WI38 (cell line): ENCODE measurements around the gene GPC3.

Source experiments
- H3K4me3 ChIP-seq: 2 replicates; pipeline ENCODE4 v1.5.1; 2011; ENCODE audit warnings: low read depth, mild to moderate bottlenecking, control low read depth, low read length
- TF ChIP-seq, protein P1 (sequence below): IDR thresholded peaks from 2 replicates; pipeline ENCODE4 v1.5.1; 2012; ENCODE audit warnings: low read depth, mild to moderate bottlenecking, control low read depth, low read length

The GPC3 gene

DNA sequence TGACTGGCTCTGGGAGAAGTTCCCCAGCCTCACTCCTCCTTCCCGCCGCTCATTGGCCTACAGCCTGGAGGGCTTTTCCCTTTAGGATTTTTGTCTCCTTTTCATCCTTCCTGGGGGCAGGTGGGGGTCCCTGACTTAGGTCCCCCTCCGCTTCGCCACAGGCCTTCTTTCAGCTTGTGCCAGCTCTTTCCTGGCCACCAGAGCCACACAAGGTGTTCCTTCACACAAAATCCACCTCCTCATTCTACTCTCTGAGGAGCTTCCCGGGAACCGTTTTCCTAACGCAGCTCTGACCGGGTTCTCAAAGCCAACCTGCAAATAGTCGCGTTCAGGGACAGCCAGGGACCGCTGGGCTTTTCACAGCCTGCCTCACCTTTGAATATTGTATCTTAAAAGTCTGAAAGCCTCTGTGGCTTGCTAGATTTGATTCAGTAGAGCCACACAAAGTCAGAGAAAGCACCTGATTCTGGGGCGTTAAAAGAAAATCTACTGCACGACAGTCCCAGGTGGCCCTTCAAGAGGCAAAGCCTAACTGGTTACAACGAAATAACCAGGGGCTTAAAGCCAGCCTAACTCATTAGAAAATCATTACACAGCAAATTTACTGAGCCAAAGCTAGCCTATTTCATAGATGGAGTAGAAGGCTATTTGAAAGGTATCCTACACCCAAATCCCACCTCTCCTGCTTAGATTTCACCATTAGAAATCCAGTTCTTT lies 731 bp upstream of the GPC3 start:
- TF ChIP-seq, protein P1, sequence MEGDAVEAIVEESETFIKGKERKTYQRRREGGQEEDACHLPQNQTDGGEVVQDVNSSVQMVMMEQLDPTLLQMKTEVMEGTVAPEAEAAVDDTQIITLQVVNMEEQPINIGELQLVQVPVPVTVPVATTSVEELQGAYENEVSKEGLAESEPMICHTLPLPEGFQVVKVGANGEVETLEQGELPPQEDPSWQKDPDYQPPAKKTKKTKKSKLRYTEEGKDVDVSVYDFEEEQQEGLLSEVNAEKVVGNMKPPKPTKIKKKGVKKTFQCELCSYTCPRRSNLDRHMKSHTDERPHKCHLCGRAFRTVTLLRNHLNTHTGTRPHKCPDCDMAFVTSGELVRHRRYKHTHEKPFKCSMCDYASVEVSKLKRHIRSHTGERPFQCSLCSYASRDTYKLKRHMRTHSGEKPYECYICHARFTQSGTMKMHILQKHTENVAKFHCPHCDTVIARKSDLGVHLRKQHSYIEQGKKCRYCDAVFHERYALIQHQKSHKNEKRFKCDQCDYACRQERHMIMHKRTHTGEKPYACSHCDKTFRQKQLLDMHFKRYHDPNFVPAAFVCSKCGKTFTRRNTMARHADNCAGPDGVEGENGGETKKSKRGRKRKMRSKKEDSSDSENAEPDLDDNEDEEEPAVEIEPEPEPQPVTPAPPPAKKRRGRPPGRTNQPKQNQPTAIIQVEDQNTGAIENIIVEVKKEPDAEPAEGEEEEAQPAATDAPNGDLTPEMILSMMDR: no peak
- H3K4me3 ChIP-seq: no peak overlapping the region

DNA sequence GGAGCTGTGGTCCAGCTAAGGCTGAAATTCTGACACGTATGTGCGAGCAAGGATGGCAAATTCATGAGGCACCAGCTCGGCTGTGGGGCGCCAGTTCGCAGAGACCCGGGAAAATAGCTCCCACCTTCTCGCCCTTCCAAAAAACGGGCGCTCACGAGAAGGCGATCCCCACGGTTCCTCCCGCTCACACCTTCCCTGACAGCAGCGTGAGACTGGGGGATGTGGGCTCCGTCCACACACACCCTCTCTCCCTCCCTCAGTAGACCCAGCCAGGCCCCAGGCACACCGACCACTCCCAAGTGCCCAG lies 584 bp downstream of the GPC3 start:
- no peak overlapping the region for H3K4me3 ChIP-seq
- TF ChIP-seq, protein P1: no peak

DNA sequence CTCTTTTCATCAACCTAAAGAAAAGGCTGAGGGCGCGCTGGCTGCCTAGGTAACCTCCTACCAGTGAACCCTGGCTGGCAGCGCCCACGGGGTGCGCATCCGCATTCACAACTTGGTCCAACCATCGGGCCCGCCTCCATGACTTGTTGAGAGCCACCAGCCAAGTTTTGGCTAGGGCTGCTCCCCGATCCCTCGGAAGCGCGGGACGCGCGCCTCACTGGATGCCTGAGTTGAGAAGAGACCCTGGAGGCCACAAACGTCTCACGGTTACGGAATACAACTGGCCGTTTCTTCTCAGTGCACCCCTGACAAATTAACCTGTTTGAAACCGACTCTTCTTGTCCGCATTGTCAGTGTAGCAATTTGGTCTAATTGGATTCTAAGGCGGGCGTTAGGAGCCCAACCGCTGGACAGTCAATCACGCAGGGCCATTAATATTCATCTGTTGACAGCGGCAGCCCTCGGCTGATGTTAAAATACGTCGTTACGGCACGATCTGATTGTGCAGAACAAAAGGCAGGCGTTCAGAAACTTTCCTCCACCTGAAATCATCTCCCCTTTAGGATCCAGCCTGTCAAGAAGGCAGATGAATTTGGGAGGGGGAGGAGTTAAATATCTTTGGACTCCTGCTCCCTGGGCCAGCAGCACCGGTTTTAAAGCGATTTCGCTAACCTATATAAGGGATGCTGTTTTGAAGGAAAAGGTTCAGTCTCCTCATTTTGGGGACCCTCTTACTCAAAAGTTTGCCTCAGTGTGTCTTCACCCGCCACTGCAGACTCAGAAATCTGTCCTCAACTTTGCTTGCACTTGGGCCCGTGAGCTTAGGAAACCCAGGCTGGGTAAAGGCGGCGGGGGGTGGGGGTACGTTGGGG lies 1.2 kb downstream of the GPC3 start:
- TF ChIP-seq, protein P1: no peak
- no peak overlapping the region for H3K4me3 ChIP-seq

DNA sequence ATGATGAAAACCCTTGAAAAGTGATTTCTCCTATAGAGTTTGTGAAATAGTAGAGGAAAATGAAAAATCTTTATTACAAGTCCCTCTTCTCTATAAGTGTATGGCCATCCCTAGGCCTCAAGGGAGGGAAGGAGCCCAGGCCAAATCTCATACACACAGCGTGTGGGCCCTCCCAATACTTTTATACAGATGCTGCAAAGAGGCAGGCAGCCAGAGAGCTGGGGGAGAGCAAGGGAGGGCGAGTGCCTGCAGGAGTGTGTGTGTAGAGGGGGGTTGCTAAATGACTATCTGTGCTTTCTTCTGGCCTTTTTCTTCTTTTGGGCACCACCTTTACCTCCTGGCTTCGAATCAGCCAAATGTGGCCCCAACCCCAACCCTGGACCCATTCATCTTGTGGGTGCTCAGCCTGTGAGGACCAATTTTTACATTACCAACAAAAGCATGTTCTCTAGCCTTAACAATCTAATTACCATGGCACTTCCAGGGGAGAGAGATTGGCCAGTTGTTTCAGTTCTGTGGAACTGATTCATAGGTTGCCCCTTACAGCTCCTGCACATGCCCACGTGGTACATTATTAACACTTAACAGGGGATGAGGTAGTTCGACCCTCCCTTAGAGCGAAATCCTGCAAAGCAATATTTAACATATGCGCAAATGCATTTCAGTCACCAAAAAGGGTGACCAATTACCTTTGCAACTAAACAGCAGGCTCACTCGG lies 2.0 kb downstream of the GPC3 start:
- TF ChIP-seq, protein P1: no peak
- no peak overlapping the region for H3K4me3 ChIP-seq

DNA sequence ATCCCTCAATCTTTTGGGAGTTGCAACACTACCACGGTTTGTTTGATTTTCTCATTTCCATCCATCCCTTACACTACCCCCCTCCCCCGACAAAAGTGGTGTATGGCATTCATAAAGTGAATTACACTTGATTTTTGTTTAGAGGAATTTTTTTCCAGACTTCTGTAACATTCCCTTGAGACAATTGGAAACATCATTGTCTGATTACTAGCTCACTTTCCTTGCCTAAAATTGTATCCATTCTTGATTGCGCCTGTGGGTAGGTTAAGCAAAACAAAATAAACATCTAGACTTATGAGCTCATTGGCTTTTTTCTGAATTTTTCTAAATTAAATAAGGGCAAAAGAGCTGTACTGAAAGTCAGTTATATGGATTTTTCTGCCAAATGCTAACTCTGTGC lies 3.5 kb downstream of the GPC3 start:
- TF ChIP-seq, protein P1: no peak
- H3K4me3 ChIP-seq: no peak overlapping the region

DNA sequence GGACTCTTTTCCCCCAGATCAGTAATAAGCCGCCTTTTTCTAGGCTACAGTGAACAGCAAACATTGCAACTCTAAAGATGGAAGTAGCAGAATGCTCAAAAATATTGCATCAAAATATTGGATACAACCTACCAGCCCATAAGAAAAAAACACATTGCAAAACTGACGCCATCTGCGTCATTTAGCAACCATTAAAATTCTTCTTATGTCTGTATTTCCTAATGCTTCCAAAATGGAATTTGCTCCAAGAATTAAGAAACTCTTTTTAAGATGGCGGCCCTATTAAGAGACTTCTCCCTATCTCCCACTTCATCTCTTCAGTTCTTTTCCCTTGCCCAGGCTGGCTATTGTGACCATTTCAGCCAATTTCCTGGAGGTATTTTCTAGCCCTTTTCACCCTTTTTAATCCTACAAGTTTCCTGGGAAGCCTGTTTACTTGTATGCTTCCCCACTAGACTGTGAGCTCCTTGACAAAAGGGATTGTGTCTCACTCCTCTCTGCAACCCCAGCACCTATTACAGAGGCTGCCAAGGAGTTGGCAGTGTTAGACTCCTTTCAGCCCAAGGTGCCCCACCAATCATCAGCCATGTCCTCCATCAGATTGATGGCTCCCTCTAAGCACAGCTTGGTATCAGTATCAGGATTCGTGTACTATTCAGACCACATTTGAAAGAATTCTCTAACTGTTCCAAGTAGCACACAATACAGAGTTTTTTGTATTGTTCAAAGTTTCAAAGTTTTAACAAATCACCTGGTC lies 4.4 kb downstream of the GPC3 start:
- no peak overlapping the region for H3K4me3 ChIP-seq
- TF ChIP-seq, protein P1: no peak
